Measurements from ENCODE around the gene EXT2.

Gene EXT2

GRCh38 chr11:44269369-44270351 is 174.2 kb downstream of the EXT2 start:
- DNase-seq: no peak

- DNase-seq: no peak
Measured at GRCh38 chr11:44270403-44271273, 175.2 kb downstream of the EXT2 start.

GRCh38 chr11:44271286-44271685 is 175.8 kb downstream of the EXT2 start:
- DNase-seq: no peak

GRCh38 chr11:44274404-44274803 is 178.9 kb downstream of the EXT2 start:
- DNase-seq: no peak

GRCh38 chr11:44275241-44275640 is 179.8 kb downstream of the EXT2 start:
- DNase-seq: no peak

- no peak for DNase-seq
Measured at GRCh38 chr11:44275961-44276550, 180.6 kb downstream of the EXT2 start.

- DNase-seq: no peak
Measured at GRCh38 chr11:44277196-44278090, 182.0 kb downstream of the EXT2 start.

- no peak for DNase-seq
Measured at GRCh38 chr11:44279483-44279882, 184.0 kb downstream of the EXT2 start.

GRCh38 chr11:44280257-44280656 is 184.8 kb downstream of the EXT2 start:
- no peak for DNase-seq

GRCh38 chr11:44281151-44281550 is 185.7 kb downstream of the EXT2 start:
- DNase-seq: no peak

- no peak for DNase-seq
Measured at GRCh38 chr11:44282620-44283019, 187.1 kb downstream of the EXT2 start.

- DNase-seq: no peak
Measured at GRCh38 chr11:44285756-44286155, 190.3 kb downstream of the EXT2 start.

- DNase-seq: peak; percentile 40
Measured at GRCh38 chr11:44286268-44286880, 190.9 kb downstream of the EXT2 start.

- no peak for DNase-seq
Measured at GRCh38 chr11:44286911-44287310, 191.4 kb downstream of the EXT2 start.

- DNase-seq: no peak
Measured at GRCh38 chr11:44288133-44288526, 192.7 kb downstream of the EXT2 start.

- no peak for DNase-seq
Measured at GRCh38 chr11:44290208-44290607, 194.7 kb downstream of the EXT2 start.
